HEK293 (cell line): ENCODE measurements around the gene PSMB4.

ENCODE experiments used
- FEZF1 ChIP-seq: fragments of 450-650 bp; formaldehyde crosslinking; IDR thresholded peaks from 2 replicates; pipeline ENCODE4 v1.5.1; 2016; ENCODE audit warnings: missing biosample characterization, missing genetic modification characterization
- GFI1B ChIP-seq: fragments of 450-650 bp; formaldehyde crosslinking; IDR thresholded peaks from 2 replicates; pipeline ENCODE4 v1.5.1; 2016; ENCODE audit warnings: missing biosample characterization, missing genetic modification characterization
- GLI4 ChIP-seq: fragments of 450-650 bp; formaldehyde crosslinking; IDR thresholded peaks from 2 replicates; pipeline ENCODE4 v1.5.1; 2016; ENCODE audit warnings: missing biosample characterization, missing genetic modification characterization
- MYNN ChIP-seq: fragments of 450-650 bp; formaldehyde crosslinking; IDR thresholded peaks from 2 replicates; pipeline ENCODE4 v1.5.1; 2016; ENCODE audit warnings: missing biosample characterization, missing genetic modification characterization, borderline replicate concordance
- OVOL3 ChIP-seq: fragments of 450-650 bp; formaldehyde crosslinking; IDR thresholded peaks from 2 replicates; pipeline ENCODE4 v1.5.1; 2016; ENCODE audit warnings: missing biosample characterization, missing genetic modification characterization
- SETDB1 ChIP-seq: IDR thresholded peaks from one replicate; pipeline ENCODE4 v1.6.1; 2017; ENCODE audit warnings: mild to moderate bottlenecking, low read length, moderate library complexity, mixed read lengths; ENCODE audit not compliant: insufficient read length
- ZBTB8A ChIP-seq: fragments of 450-650 bp; formaldehyde crosslinking; IDR thresholded peaks from 2 replicates; pipeline ENCODE4 v1.5.1; 2016; ENCODE audit warnings: missing biosample characterization, missing genetic modification characterization
- ZNF202 ChIP-seq: fragments of 450-650 bp; formaldehyde crosslinking; IDR thresholded peaks from 2 replicates; pipeline ENCODE4 v1.5.1; 2016; ENCODE audit warnings: missing biosample characterization, missing genetic modification characterization, borderline replicate concordance
- ZNF221 ChIP-seq: fragments of 450-650 bp; formaldehyde crosslinking; IDR thresholded peaks from 2 replicates; pipeline ENCODE4 v1.5.1; 2017; ENCODE audit warnings: missing biosample characterization, missing genetic modification characterization, borderline replicate concordance
- ZNF558 ChIP-seq: fragments of 450-650 bp; formaldehyde crosslinking; IDR thresholded peaks from 2 replicates; pipeline ENCODE4 v1.5.1; 2016; ENCODE audit warnings: missing biosample characterization, missing genetic modification characterization
- ZNF596 ChIP-seq: fragments of 450-650 bp; IDR thresholded peaks from 2 replicates; pipeline ENCODE4 v1.5.0; 2018; ENCODE audit warnings: missing biosample characterization, mild to moderate bottlenecking, missing genetic modification characterization, moderate library complexity
- ZNF600 ChIP-seq: fragments of 450-650 bp; formaldehyde crosslinking; IDR thresholded peaks from 2 replicates; pipeline ENCODE4 v1.5.1; 2016; ENCODE audit warnings: missing biosample characterization, missing genetic modification characterization
- ZNF830 ChIP-seq: fragments of 450-650 bp; IDR thresholded peaks from 2 replicates; pipeline ENCODE4 v1.5.0; 2018; ENCODE audit warnings: missing biosample characterization, missing genetic modification characterization, low read depth, mild to moderate bottlenecking, moderate library complexity
- ZXDB ChIP-seq: fragments of 450-650 bp; formaldehyde crosslinking; IDR thresholded peaks from 2 replicates; pipeline ENCODE4 v1.5.1; 2016; ENCODE audit warnings: missing biosample characterization, missing genetic modification characterization
- TF ChIP-seq, protein P1 (sequence below): fragments of 450-650 bp; formaldehyde crosslinking; IDR thresholded peaks from 2 replicates; pipeline ENCODE4 v1.5.1; 2016; ENCODE audit warnings: missing biosample characterization, missing genetic modification characterization
- TF ChIP-seq, protein P2 (sequence below): fragments of 450-650 bp; formaldehyde crosslinking; conservative IDR thresholded peaks from 2 replicates; pipeline ENCODE4 v1.5.1; 2016; ENCODE audit warnings: low read depth, missing biosample characterization, missing genetic modification characterization
- TF ChIP-seq, protein P3 (sequence below): fragments of 450-650 bp; formaldehyde crosslinking; IDR thresholded peaks from 2 replicates; pipeline ENCODE4 v1.5.1; 2016; ENCODE audit warnings: missing biosample characterization, missing genetic modification characterization, borderline replicate concordance
- TF ChIP-seq, protein P4 (sequence below): fragments of 450-650 bp; formaldehyde crosslinking; IDR thresholded peaks from 2 replicates; pipeline ENCODE4 v1.5.1; 2016; ENCODE audit warnings: missing biosample characterization, missing genetic modification characterization, low read depth
- TF ChIP-seq, protein P5 (sequence below): fragments of 450-650 bp; formaldehyde crosslinking; IDR thresholded peaks from 2 replicates; pipeline ENCODE4 v1.5.1; 2016; ENCODE audit warnings: missing biosample characterization, missing genetic modification characterization

PSMB4 gene

DNA sequence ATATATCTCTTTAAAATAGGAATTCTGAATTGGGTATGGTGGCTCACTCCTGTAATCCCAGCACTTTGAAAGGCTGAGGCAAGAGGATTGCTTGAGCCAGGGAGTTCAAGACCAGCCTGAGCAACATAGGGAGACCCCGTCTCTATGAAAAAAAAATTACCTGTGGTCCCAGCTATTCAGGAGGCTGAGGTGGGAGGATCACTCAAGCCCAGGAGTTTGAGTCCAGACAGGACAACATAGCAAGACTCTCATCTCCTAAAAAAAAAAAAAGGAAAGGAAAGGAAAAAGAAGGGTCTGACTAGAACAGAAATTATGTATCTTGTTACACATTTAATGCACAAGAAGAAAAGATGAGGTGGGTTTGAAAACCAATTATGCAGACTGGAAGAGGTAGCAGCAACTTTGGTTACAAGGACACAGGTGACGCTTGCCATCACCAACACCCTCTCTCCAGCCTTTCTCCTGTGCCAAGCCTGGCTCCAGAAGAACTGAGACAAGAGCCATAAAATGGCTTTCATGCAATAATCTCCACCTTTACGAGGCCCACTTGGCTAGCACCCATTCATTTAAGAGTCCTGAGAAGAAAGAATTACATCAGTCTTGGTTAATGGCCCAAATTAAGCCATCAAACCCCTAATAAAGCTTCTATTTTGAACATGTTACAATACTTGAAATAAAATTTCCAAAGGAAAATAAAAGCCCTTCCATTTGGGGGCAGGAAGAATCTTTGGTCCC, 22.1 kb upstream of the PSMB4 start (continued):
- TF ChIP-seq, protein P1, sequence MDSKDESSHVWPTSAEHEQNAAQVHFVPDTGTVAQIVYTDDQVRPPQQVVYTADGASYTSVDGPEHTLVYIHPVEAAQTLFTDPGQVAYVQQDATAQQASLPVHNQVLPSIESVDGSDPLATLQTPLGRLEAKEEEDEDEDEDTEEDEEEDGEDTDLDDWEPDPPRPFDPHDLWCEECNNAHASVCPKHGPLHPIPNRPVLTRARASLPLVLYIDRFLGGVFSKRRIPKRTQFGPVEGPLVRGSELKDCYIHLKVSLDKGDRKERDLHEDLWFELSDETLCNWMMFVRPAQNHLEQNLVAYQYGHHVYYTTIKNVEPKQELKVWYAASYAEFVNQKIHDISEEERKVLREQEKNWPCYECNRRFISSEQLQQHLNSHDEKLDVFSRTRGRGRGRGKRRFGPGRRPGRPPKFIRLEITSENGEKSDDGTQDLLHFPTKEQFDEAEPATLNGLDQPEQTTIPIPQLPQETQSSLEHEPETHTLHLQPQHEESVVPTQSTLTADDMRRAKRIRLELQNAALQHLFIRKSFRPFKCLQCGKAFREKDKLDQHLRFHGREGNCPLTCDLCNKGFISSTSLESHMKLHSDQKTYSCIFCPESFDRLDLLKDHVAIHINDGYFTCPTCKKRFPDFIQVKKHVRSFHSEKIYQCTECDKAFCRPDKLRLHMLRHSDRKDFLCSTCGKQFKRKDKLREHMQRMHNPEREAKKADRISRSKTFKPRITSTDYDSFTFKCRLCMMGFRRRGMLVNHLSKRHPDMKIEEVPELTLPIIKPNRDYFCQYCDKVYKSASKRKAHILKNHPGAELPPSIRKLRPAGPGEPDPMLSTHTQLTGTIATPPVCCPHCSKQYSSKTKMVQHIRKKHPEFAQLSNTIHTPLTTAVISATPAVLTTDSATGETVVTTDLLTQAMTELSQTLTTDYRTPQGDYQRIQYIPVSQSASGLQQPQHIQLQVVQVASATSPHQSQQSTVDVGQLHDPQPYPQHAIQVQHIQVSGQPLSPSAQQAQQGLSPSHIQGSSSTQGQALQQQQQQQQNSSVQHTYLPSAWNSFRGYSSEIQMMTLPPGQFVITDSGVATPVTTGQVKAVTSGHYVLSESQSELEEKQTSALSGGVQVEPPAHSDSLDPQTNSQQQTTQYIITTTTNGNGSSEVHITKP (tag by site-specific recombination) = peak; percentile 31; the same call in 1 of the 2 replicates
- TF ChIP-seq GLI4 (no peak), OVOL3 (tag by site-specific recombination) (no peak), GFI1B (tag by site-specific recombination) (no peak), ZNF558 (tag by site-specific recombination) (no peak), ZNF600 (tag by site-specific recombination) (no peak), ZNF202 (tag by site-specific recombination) (no peak), FEZF1 (tag by site-specific recombination) (peak; percentile 70), ZNF221 (tag by site-specific recombination) (no peak), MYNN (tag by site-specific recombination) (peak; percentile 96), ZNF830 (tag by site-specific recombination) (no peak), ZBTB8A (tag by site-specific recombination) (0 out of 2 replicates have a peak, but pooled peaks have one; percentile 45), SETDB1 (no peak), ZXDB (no peak), ZNF596 (tag by site-specific recombination) (no peak)
- TF ChIP-seq, protein P2, sequence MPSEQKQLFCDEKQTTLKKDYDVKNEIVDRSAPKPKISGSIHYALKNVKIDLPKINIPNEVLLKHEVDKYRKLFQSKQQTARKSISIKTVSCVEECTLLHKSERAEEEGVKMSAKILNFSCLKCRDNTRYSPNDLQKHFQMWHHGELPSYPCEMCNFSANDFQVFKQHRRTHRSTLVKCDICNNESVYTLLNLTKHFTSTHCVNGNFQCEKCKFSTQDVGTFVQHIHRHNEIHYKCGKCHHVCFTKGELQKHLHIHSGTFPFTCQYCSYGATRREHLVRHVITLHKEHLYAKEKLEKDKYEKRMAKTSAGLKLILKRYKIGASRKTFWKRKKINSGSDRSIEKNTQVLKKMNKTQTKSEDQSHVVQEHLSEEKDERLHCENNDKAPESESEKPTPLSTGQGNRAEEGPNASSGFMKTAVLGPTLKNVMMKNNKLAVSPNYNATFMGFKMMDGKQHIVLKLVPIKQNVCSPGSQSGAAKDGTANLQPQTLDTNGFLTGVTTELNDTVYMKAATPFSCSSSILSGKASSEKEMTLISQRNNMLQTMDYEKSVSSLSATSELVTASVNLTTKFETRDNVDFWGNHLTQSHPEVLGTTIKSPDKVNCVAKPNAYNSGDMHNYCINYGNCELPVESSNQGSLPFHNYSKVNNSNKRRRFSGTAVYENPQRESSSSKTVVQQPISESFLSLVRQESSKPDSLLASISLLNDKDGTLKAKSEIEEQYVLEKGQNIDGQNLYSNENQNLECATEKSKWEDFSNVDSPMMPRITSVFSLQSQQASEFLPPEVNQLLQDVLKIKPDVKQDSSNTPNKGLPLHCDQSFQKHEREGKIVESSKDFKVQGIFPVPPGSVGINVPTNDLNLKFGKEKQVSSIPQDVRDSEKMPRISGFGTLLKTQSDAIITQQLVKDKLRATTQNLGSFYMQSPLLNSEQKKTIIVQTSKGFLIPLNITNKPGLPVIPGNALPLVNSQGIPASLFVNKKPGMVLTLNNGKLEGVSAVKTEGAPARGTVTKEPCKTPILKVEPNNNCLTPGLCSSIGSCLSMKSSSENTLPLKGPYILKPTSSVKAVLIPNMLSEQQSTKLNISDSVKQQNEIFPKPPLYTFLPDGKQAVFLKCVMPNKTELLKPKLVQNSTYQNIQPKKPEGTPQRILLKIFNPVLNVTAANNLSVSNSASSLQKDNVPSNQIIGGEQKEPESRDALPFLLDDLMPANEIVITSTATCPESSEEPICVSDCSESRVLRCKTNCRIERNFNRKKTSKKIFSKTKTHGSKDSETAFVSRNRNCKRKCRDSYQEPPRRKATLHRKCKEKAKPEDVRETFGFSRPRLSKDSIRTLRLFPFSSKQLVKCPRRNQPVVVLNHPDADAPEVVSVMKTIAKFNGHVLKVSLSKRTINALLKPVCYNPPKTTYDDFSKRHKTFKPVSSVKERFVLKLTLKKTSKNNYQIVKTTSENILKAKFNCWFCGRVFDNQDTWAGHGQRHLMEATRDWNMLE = 0 out of 2 replicates have a peak, but pooled peaks have one; percentile 15
- TF ChIP-seq, protein P3, sequence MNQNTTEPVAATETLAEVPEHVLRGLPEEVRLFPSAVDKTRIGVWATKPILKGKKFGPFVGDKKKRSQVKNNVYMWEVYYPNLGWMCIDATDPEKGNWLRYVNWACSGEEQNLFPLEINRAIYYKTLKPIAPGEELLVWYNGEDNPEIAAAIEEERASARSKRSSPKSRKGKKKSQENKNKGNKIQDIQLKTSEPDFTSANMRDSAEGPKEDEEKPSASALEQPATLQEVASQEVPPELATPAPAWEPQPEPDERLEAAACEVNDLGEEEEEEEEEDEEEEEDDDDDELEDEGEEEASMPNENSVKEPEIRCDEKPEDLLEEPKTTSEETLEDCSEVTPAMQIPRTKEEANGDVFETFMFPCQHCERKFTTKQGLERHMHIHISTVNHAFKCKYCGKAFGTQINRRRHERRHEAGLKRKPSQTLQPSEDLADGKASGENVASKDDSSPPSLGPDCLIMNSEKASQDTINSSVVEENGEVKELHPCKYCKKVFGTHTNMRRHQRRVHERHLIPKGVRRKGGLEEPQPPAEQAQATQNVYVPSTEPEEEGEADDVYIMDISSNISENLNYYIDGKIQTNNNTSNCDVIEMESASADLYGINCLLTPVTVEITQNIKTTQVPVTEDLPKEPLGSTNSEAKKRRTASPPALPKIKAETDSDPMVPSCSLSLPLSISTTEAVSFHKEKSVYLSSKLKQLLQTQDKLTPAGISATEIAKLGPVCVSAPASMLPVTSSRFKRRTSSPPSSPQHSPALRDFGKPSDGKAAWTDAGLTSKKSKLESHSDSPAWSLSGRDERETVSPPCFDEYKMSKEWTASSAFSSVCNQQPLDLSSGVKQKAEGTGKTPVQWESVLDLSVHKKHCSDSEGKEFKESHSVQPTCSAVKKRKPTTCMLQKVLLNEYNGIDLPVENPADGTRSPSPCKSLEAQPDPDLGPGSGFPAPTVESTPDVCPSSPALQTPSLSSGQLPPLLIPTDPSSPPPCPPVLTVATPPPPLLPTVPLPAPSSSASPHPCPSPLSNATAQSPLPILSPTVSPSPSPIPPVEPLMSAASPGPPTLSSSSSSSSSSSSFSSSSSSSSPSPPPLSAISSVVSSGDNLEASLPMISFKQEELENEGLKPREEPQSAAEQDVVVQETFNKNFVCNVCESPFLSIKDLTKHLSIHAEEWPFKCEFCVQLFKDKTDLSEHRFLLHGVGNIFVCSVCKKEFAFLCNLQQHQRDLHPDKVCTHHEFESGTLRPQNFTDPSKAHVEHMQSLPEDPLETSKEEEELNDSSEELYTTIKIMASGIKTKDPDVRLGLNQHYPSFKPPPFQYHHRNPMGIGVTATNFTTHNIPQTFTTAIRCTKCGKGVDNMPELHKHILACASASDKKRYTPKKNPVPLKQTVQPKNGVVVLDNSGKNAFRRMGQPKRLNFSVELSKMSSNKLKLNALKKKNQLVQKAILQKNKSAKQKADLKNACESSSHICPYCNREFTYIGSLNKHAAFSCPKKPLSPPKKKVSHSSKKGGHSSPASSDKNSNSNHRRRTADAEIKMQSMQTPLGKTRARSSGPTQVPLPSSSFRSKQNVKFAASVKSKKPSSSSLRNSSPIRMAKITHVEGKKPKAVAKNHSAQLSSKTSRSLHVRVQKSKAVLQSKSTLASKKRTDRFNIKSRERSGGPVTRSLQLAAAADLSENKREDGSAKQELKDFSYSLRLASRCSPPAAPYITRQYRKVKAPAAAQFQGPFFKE (tag by site-specific recombination) = no peak
- TF ChIP-seq, protein P4, sequence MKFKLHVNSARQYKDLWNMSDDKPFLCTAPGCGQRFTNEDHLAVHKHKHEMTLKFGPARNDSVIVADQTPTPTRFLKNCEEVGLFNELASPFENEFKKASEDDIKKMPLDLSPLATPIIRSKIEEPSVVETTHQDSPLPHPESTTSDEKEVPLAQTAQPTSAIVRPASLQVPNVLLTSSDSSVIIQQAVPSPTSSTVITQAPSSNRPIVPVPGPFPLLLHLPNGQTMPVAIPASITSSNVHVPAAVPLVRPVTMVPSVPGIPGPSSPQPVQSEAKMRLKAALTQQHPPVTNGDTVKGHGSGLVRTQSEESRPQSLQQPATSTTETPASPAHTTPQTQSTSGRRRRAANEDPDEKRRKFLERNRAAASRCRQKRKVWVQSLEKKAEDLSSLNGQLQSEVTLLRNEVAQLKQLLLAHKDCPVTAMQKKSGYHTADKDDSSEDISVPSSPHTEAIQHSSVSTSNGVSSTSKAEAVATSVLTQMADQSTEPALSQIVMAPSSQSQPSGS (tag by site-specific recombination) = no peak
- TF ChIP-seq, protein P5, sequence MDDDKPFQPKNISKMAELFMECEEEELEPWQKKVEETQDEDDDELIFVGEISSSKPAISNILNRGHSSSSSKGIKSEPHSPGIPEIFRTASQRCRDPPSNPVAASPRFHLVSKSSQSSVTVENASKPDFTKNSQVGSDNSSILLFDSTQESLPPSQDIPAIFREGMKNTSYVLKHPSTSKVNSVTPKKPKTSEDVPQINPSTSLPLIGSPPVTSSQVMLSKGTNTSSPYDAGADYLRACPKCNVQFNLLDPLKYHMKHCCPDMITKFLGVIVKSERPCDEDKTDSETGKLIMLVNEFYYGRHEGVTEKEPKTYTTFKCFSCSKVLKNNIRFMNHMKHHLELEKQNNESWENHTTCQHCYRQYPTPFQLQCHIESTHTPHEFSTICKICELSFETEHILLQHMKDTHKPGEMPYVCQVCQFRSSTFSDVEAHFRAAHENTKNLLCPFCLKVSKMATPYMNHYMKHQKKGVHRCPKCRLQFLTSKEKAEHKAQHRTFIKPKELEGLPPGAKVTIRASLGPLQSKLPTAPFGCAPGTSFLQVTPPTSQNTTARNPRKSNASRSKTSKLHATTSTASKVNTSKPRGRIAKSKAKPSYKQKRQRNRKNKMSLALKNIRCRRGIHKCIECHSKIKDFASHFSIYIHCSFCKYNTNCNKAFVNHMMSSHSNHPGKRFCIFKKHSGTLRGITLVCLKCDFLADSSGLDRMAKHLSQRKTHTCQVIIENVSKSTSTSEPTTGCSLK (tag by site-specific recombination) = no peak
